Measurements from ENCODE around the gene LDLRAD3.

LDLRAD3 gene

GRCh38 chr11:36070213-36070953, 126.5 kb downstream of the LDLRAD3 start:
- H3K4me1 ChIP-seq (ENCODE audit: control insufficient read depth, low read depth, low read length) = peaks cover 6% of the 10 kb centered on the region

GRCh38 chr11:36070954-36071330, 127.1 kb downstream of the LDLRAD3 start:
- Histone ChIP-seq H2AK5ac (ENCODE audit: low read length) (no peak overlapping the region), H3K4me2 (ENCODE audit: low read length) (no peak overlapping the region), H3K79me1 (ENCODE audit: low read length) (peaks cover 12% of the 10 kb centered on the region), H3K23ac (ENCODE audit: low read length) (no peak overlapping the region), H3K9ac (ENCODE audit: low read length) (no peak overlapping the region), H2BK5ac (ENCODE audit: low read length) (no peak overlapping the region), H3K27ac (ENCODE audit: low read depth, low read length) (no peak overlapping the region), H4K5ac (ENCODE audit: low read length) (no peak overlapping the region), H3K18ac (ENCODE audit: low read length) (no peak overlapping the region), H3K56ac (ENCODE audit: low read length) (no peak overlapping the region), H3K4me1 (ENCODE audit: control insufficient read depth, low read depth, low read length) (peaks cover 6% of the 10 kb centered on the region), H2BK120ac (ENCODE audit: low read depth, low read length) (no peak overlapping the region), H3K4ac (ENCODE audit: low read depth, low read length) (no peak overlapping the region), H3K36me3 (ENCODE audit: control insufficient read depth, insufficient read depth, low read length) (no peaks in the 10 kb centered on the region), H3K79me2 (ENCODE audit: control insufficient read depth, insufficient read depth, low read length) (no peaks in the 10 kb centered on the region), H2BK15ac (replicated peaks; ENCODE audit: low read depth) (no peak overlapping the region), H4K8ac (ENCODE audit: low read depth, low read length) (no peak overlapping the region), H3K4me3 (ENCODE audit: low read length) (no peak overlapping the region), H3K27me3 (ENCODE audit: insufficient read depth, low read length, poor library complexity) (no peaks in the 10 kb centered on the region)
- no CpG with 5 or more reads among the region's 5 CpGs for WGBS (ENCODE audit: extremely low coverage, insufficient coverage, low lambda C conversion rate)
- no peak for DNase-seq

More at GRCh38 chr11:36070213-36070953, 126.5 kb downstream of the LDLRAD3 start:
- no peak overlapping the region for H3K4me3 ChIP-seq (ENCODE audit: low read length)
- no peak overlapping the region for H4K5ac ChIP-seq (ENCODE audit: low read length)
- no peak overlapping the region for H3K23ac ChIP-seq (ENCODE audit: low read length)
- H3K9ac ChIP-seq (ENCODE audit: low read length) = no peak overlapping the region
- no peak overlapping the region for H2BK120ac ChIP-seq (ENCODE audit: low read depth, low read length)
- H3K36me3 ChIP-seq (ENCODE audit: control insufficient read depth, insufficient read depth, low read length) = no peaks in the 10 kb centered on the region
- no peak overlapping the region for H3K4ac ChIP-seq (ENCODE audit: low read depth, low read length)
- H3K79me1 ChIP-seq (ENCODE audit: low read length) = peaks cover 11% of the 10 kb centered on the region
- no peak overlapping the region for H2BK15ac ChIP-seq (replicated peaks; ENCODE audit: low read depth)
- no CpG with 5 or more reads among the region's 5 CpGs for WGBS (ENCODE audit: extremely low coverage, insufficient coverage, low lambda C conversion rate)
- H3K18ac ChIP-seq (ENCODE audit: low read length) = no peak overlapping the region
- H3K79me2 ChIP-seq (ENCODE audit: control insufficient read depth, insufficient read depth, low read length) = no peaks in the 10 kb centered on the region
- no peak for DNase-seq
- H2BK5ac ChIP-seq (ENCODE audit: low read length) = no peak overlapping the region
- H3K27ac ChIP-seq (ENCODE audit: low read depth, low read length) = no peak overlapping the region
- no peak overlapping the region for H3K56ac ChIP-seq (ENCODE audit: low read length)
- no peak overlapping the region for H4K8ac ChIP-seq (ENCODE audit: low read depth, low read length)
- H3K4me2 ChIP-seq (ENCODE audit: low read length) = no peak overlapping the region
- no peak overlapping the region for H2AK5ac ChIP-seq (ENCODE audit: low read length)
- H3K27me3 ChIP-seq (ENCODE audit: insufficient read depth, low read length, poor library complexity) = no peaks in the 10 kb centered on the region

GRCh38 chr11:36071917-36072500, 128.1 kb downstream of the LDLRAD3 start:
- Histone ChIP-seq H3K4me1 (ENCODE audit: control insufficient read depth, low read depth, low read length) (peaks cover 6% of the 10 kb centered on the region), H2BK120ac (ENCODE audit: low read depth, low read length) (no peak overlapping the region), H3K4ac (ENCODE audit: low read depth, low read length) (no peak overlapping the region), H3K36me3 (ENCODE audit: control insufficient read depth, insufficient read depth, low read length) (no peaks in the 10 kb centered on the region), H2BK15ac (replicated peaks; ENCODE audit: low read depth) (no peak overlapping the region), H3K79me2 (ENCODE audit: control insufficient read depth, insufficient read depth, low read length) (no peaks in the 10 kb centered on the region), H3K4me2 (ENCODE audit: low read length) (no peak overlapping the region), H2BK5ac (ENCODE audit: low read length) (no peak overlapping the region), H3K23ac (ENCODE audit: low read length) (no peak overlapping the region), H3K27ac (ENCODE audit: low read depth, low read length) (no peak overlapping the region), H2AK5ac (ENCODE audit: low read length) (no peak overlapping the region), H4K5ac (ENCODE audit: low read length) (no peak overlapping the region), H3K79me1 (ENCODE audit: low read length) (peaks cover 10% of the 10 kb centered on the region), H3K18ac (ENCODE audit: low read length) (no peak overlapping the region), H3K27me3 (ENCODE audit: insufficient read depth, low read length, poor library complexity) (no peaks in the 10 kb centered on the region), H3K4me3 (ENCODE audit: low read length) (no peak overlapping the region), H3K56ac (ENCODE audit: low read length) (no peak overlapping the region), H3K9ac (ENCODE audit: low read length) (no peak overlapping the region), H4K8ac (ENCODE audit: low read depth, low read length) (no peak overlapping the region)
- no peak for DNase-seq
- no CpG with 5 or more reads among the region's 2 CpGs for WGBS (ENCODE audit: extremely low coverage, insufficient coverage, low lambda C conversion rate)

GRCh38 chr11:36073411-36074203, 129.7 kb downstream of the LDLRAD3 start:
- Histone ChIP-seq H3K4me1 (ENCODE audit: control insufficient read depth, low read depth, low read length) (peaks cover 8% of the 10 kb centered on the region), H2BK5ac (ENCODE audit: low read length) (no peak overlapping the region), H3K79me2 (ENCODE audit: control insufficient read depth, insufficient read depth, low read length) (no peaks in the 10 kb centered on the region), H3K23ac (ENCODE audit: low read length) (no peak overlapping the region), H2BK120ac (ENCODE audit: low read depth, low read length) (no peak overlapping the region), H3K27ac (ENCODE audit: low read depth, low read length) (no peak overlapping the region), H3K4me3 (ENCODE audit: low read length) (no peak overlapping the region), H3K4ac (ENCODE audit: low read depth, low read length) (no peak overlapping the region), H4K8ac (ENCODE audit: low read depth, low read length) (no peak overlapping the region), H3K36me3 (ENCODE audit: control insufficient read depth, insufficient read depth, low read length) (no peaks in the 10 kb centered on the region), H3K9ac (ENCODE audit: low read length) (no peak overlapping the region), H4K5ac (ENCODE audit: low read length) (no peak overlapping the region), H3K79me1 (ENCODE audit: low read length) (peaks cover 13% of the 10 kb centered on the region), H3K27me3 (ENCODE audit: insufficient read depth, low read length, poor library complexity) (no peaks in the 10 kb centered on the region), H3K56ac (ENCODE audit: low read length) (peak overlapping the region; percentile 51), H3K18ac (ENCODE audit: low read length) (no peak overlapping the region), H2AK5ac (ENCODE audit: low read length) (no peak overlapping the region), H2BK15ac (replicated peaks; ENCODE audit: low read depth) (no peak overlapping the region), H3K4me2 (ENCODE audit: low read length) (no peak overlapping the region)
- DNase-seq = no peak
- no CpG with 5 or more reads among the region's 9 CpGs for WGBS (ENCODE audit: extremely low coverage, insufficient coverage, low lambda C conversion rate)

- Histone ChIP-seq H4K5ac (ENCODE audit: low read length) (no peak overlapping the region), H3K27ac (ENCODE audit: low read depth, low read length) (no peak overlapping the region), H3K4me2 (ENCODE audit: low read length) (no peak overlapping the region), H2AK5ac (ENCODE audit: low read length) (no peak overlapping the region), H3K23ac (ENCODE audit: low read length) (no peak overlapping the region), H3K27me3 (ENCODE audit: insufficient read depth, low read length, poor library complexity) (no peaks in the 10 kb centered on the region), H3K4me3 (ENCODE audit: low read length) (no peak overlapping the region), H3K18ac (ENCODE audit: low read length) (no peak overlapping the region), H3K36me3 (ENCODE audit: control insufficient read depth, insufficient read depth, low read length) (no peaks in the 10 kb centered on the region), H3K56ac (ENCODE audit: low read length) (no peak overlapping the region), H4K8ac (ENCODE audit: low read depth, low read length) (no peak overlapping the region), H2BK15ac (replicated peaks; ENCODE audit: low read depth) (no peak overlapping the region), H3K9ac (ENCODE audit: low read length) (no peak overlapping the region), H3K4ac (ENCODE audit: low read depth, low read length) (no peak overlapping the region), H3K79me1 (ENCODE audit: low read length) (peaks cover 14% of the 10 kb centered on the region), H3K4me1 (ENCODE audit: control insufficient read depth, low read depth, low read length) (peaks cover 8% of the 10 kb centered on the region), H2BK5ac (ENCODE audit: low read length) (no peak overlapping the region), H3K79me2 (ENCODE audit: control insufficient read depth, insufficient read depth, low read length) (no peaks in the 10 kb centered on the region), H2BK120ac (ENCODE audit: low read depth, low read length) (no peak overlapping the region)
- no peak for DNase-seq
- WGBS (ENCODE audit: extremely low coverage, insufficient coverage, low lambda C conversion rate) = no CpG with 5 or more reads among the region's 2 CpGs
Measured at GRCh38 chr11:36074941-36075431, 131.1 kb downstream of the LDLRAD3 start.
